Retinal pigment epithelial cell (primary cell): ENCODE results near the gene ADAMTS12.

Experiments used
- DNase-seq: peaks from one replicate; pipeline ENCODE4 v3.0.0-alpha.2; 2010; ENCODE audit warnings: low read depth
- H3K4me3 ChIP-seq: 2 replicates; pipeline ENCODE4 v1.5.1; 2011; ENCODE audit warnings: mild to moderate bottlenecking, low read length, control low read depth, moderate library complexity
- CTCF ChIP-seq: conservative IDR thresholded peaks from 2 replicates; pipeline ENCODE4 v1.5.1; 2011; ENCODE audit warnings: low read depth, low read length, control low read depth, inconsistent platforms

ADAMTS12 gene

DNA sequence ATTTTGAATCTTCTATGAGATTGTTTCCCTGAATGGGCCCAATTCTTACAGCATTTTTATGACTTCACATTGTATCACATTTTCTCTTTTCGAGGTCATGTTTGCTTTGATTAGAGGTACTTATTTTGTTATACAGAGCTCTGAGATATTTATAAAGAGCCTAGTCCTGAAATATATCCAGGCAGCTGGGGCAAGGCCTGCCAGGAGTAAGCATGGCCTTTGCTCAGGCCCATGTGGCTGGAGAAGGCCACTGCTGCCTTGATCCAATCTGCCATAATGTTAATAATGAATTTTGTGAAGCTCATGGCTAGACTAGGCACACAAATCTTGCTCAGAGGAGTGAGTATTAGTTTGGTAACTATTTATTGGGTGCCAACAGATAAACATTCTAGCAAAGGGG is 355.0 kb downstream of the ADAMTS12 start:
- TF ChIP-seq CTCF, result no peak
- no peak for DNase-seq
- H3K4me3 ChIP-seq, result no peak overlapping the region

- no peak for TF ChIP-seq CTCF
- no peak overlapping the region for H3K4me3 ChIP-seq
Observed at GRCh38 chr5:33531824-33532223, 360.0 kb downstream of the ADAMTS12 start.

GRCh38 chr5:33531037-33531298 is 360.8 kb downstream of the ADAMTS12 start:
- no peak for DNase-seq
- no peak overlapping the region for H3K4me3 ChIP-seq
- no peak for TF ChIP-seq CTCF

More at GRCh38 chr5:33531824-33532223, 360.0 kb downstream of the ADAMTS12 start:
- DNase-seq, result no peak

- DNase-seq, result no peak
- no peak for TF ChIP-seq CTCF
- no peak overlapping the region for H3K4me3 ChIP-seq
Observed at GRCh38 chr5:33530183-33531036, 361.4 kb downstream of the ADAMTS12 start.

DNA sequence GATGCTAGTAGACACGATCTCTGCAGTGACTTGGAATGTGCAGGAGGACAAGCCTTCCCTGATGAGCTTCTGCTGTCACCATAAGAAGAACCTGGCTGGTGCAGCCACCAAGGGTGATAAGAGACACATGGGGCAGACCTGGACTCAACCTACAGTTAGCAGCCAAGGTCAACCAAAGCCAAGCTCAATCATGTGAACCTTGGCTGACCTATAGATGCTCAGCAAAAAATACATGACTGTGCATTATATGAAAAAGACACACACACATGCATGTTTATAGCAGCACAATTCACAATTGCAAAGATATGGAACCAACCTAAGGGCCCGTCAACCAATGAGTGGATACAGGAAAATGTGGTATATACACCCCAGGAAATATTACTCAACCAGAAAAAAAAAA is 364.1 kb downstream of the ADAMTS12 start:
- TF ChIP-seq CTCF, result no peak
- H3K4me3 ChIP-seq, result no peak overlapping the region
- no peak for DNase-seq

- DNase-seq, result no peak
- no peak overlapping the region for H3K4me3 ChIP-seq
- TF ChIP-seq CTCF, result no peak
Observed at GRCh38 chr5:33526755-33527154, 365.0 kb downstream of the ADAMTS12 start.

DNA sequence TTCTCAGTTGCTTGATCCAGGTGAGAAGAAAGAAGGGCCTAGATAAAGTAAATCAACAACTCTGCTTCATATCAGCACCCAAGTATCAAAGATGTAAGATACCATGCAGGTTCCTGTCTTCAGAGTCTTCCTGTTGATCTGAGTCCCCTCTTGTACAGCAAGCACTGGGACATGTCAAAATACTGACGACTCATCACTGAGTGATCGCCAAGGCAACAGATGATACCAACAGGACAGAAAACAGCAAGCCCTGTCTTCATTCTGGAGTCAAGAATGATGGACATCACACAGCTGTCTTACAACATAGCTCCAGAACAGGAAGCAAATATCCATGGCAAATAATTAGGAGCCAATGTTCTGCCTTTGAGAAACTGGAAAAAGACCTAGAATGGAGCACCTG is 367.3 kb downstream of the ADAMTS12 start:
- TF ChIP-seq CTCF, result no peak
- no peak overlapping the region for H3K4me3 ChIP-seq

More for the DNA sequence above, 367.3 kb downstream of the ADAMTS12 start:
- no peak for DNase-seq
